GM12864 (cell line): ENCODE data around the gene ISLR2.
A peak's percentile ranks its signal among the peaks of the same experiment; 100 is the strongest.
"Not testable (repeated sequence)": the region's sequence is repeated elsewhere in the genome, so short reads cannot be mapped to it uniquely, and the experiment has no call there.

Source experiments
- DNase-seq: peaks from one replicate; pipeline ENCODE4 v3.0.0-alpha.2; 2011; ENCODE audit warnings: low read depth
- H3K4me3 ChIP-seq: 2 replicates; pipeline ENCODE4 v1.5.1; 2011; ENCODE audit warnings: mild to moderate bottlenecking, low read depth, low read length, control low read depth
- TF ChIP-seq, protein P1 (sequence below): IDR thresholded peaks from 2 replicates; pipeline ENCODE4 v1.5.1; 2011; ENCODE audit warnings: low read depth, mild to moderate bottlenecking, moderate library complexity, low read length, control low read depth, inconsistent platforms; ENCODE audit errors: missing control alignments

The ISLR2 gene

GRCh38 chr15:74130155-74130848 lies at the start of gene ISLR2:
TSS of gene ISLR2 (plus strand) at chr15:74130586. CDS start at chr15:74132755, 2,169 bp downstream.
- H3K4me3 ChIP-seq, result no peak within 1 kb of the TSS
- DNase-seq, result no peak
- TF ChIP-seq, protein P1, sequence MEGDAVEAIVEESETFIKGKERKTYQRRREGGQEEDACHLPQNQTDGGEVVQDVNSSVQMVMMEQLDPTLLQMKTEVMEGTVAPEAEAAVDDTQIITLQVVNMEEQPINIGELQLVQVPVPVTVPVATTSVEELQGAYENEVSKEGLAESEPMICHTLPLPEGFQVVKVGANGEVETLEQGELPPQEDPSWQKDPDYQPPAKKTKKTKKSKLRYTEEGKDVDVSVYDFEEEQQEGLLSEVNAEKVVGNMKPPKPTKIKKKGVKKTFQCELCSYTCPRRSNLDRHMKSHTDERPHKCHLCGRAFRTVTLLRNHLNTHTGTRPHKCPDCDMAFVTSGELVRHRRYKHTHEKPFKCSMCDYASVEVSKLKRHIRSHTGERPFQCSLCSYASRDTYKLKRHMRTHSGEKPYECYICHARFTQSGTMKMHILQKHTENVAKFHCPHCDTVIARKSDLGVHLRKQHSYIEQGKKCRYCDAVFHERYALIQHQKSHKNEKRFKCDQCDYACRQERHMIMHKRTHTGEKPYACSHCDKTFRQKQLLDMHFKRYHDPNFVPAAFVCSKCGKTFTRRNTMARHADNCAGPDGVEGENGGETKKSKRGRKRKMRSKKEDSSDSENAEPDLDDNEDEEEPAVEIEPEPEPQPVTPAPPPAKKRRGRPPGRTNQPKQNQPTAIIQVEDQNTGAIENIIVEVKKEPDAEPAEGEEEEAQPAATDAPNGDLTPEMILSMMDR, result no peak

GRCh38 chr15:74082450-74082849 lies 47.9 kb upstream of the ISLR2 start, which contains the start of gene GOLGA6A:
TSS of gene GOLGA6A (minus strand) at chr15:74082550. CDS start at chr15:74082509, 41 bp downstream.
- DNase-seq, H3K4me3 ChIP-seq: not testable (repeated sequence)

GRCh38 chr15:74094567-74094966 lies 35.8 kb upstream of the ISLR2 start:
- DNase-seq, result not testable (repeated sequence)

DNA sequence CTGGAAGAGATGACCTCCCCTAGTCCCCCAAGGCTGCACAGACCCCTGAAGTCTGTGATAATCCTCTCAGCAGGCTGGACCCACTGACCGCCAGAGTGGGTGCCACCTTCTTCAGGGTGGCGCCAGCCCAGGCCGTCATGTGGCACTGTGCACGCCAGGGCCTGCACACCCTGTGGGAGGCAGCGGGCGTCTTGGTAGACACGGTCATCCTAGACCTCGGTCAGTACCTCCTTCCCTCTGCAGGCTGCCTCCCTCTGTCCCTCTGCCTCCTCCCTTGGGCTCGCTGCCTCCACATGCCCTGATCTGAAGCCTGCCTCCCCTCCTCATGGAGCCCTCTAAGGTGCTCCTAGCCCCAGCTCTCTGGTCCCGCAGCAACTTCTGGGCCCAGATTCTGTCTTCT lies 34.8 kb upstream of the ISLR2 start:
- not testable (repeated sequence) for H3K4me3 ChIP-seq, DNase-seq

More at GRCh38 chr15:74094567-74094966, 35.8 kb upstream of the ISLR2 start:
- H3K4me3 ChIP-seq, result not testable (repeated sequence)

- not testable (repeated sequence) for DNase-seq, H3K4me3 ChIP-seq
Measured at GRCh38 chr15:74096753-74097474, 33.5 kb upstream of the ISLR2 start.

GRCh38 chr15:74099963-74100733 lies 30.2 kb upstream of the ISLR2 start:
- peak overlapping the region; percentile 50 for H3K4me3 ChIP-seq
- peak; percentile 41 for DNase-seq

DNA sequence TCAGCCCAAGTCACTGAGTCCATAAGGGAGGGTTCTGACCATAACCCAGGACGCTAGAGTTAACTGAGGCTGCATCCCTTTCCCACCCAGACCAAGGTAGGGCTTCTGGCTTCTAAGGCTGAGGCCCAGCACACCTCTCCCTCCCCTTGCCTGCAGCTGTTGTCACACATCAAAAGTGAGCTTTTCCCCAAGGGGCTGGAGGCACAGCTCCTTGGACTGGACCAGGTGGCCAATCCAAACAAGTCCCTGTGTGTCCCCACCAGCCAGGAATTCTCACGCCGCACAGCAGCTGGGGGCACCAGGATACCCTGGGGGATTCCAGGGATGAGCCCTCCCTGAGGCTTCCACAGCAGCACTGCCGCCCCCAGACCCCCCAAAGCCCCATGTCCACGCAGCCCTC lies 22.3 kb upstream of the ISLR2 start:
- H3K4me3 ChIP-seq, result no peak overlapping the region
- TF ChIP-seq, protein P1, result no peak
- DNase-seq, result no peak

- not testable (repeated sequence) for H3K4me3 ChIP-seq, DNase-seq
- TF ChIP-seq, protein P1, result peak; percentile 34
Measured at GRCh38 chr15:74108611-74109010, 21.8 kb upstream of the ISLR2 start.

DNA sequence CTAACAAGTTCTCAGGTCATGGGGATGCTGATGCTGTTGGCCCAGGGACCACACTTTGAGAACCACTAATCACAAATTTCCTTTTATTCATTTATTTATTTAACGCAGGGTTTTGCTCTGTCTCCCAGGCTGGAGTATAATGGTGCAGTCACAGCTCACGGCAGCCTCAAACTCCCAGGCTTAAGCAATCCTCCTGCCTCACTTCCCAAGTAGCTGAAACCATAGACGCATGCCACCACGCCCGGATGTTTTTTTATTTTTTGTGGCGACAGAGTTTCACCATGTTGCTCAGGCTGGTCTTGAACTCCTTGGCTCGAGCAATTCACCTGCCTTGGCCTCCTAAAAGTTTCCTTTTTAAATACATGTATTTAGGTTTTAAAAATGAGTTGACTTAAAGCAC lies 20.7 kb upstream of the ISLR2 start:
- no peak for DNase-seq
- H3K4me3 ChIP-seq, result no peak overlapping the region
- TF ChIP-seq, protein P1, result no peak
